AG10803 (cell line): ENCODE measurements around the gene ITIH1.

Experiments used
- DNase-seq: peaks from one replicate; pipeline ENCODE4 v3.0.0; 2010; ENCODE audit warnings: low read depth
- H3K4me3 ChIP-seq: 2 replicates; pipeline ENCODE4 v1.5.1; 2011; ENCODE audit warnings: mild to moderate bottlenecking, low read length, control low read depth
- TF ChIP-seq, protein P1 (sequence below): conservative IDR thresholded peaks from 2 replicates; pipeline ENCODE4 v1.5.1; 2011; ENCODE audit warnings: mild to moderate bottlenecking, low read length, control low read depth, inconsistent platforms

The ITIH1 gene

DNA sequence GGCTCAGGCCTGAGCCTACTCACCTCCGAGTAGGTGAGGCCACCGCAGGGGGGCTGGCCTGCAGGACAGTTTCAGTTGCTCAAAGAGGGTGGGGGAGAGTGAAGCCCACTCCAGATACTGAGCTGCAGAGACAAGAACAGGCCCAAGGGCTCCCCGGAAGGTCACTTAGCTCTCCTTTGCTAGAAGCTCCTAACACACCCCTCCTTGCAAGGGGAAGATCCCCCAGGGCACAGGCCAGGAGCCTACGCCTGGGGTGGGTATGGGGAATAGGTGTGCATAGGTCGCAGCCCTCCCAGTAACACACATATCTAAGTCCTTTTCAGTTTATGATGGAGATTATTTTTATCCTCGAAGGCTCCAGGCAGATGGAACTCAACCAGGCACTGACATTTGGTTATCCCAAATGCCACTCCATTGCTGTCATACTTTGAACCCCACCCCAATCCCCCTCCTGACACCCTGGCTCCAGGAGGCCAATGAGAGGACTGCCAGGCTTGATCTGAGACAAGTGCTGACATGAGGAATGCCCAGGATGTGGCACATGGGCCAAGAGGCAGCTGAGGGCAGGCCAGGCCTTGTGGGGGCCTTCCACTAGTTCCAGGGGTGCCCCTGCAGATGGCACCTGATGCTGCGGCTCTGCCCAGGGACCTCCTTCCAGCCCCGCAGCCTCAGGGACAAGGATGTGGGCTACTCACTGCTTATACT lies 58.5 kb downstream of the ITIH1 start:
- H3K4me3 ChIP-seq: no peak overlapping the region
- DNase-seq: no peak
- TF ChIP-seq, protein P1, sequence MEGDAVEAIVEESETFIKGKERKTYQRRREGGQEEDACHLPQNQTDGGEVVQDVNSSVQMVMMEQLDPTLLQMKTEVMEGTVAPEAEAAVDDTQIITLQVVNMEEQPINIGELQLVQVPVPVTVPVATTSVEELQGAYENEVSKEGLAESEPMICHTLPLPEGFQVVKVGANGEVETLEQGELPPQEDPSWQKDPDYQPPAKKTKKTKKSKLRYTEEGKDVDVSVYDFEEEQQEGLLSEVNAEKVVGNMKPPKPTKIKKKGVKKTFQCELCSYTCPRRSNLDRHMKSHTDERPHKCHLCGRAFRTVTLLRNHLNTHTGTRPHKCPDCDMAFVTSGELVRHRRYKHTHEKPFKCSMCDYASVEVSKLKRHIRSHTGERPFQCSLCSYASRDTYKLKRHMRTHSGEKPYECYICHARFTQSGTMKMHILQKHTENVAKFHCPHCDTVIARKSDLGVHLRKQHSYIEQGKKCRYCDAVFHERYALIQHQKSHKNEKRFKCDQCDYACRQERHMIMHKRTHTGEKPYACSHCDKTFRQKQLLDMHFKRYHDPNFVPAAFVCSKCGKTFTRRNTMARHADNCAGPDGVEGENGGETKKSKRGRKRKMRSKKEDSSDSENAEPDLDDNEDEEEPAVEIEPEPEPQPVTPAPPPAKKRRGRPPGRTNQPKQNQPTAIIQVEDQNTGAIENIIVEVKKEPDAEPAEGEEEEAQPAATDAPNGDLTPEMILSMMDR: no peak

DNA sequence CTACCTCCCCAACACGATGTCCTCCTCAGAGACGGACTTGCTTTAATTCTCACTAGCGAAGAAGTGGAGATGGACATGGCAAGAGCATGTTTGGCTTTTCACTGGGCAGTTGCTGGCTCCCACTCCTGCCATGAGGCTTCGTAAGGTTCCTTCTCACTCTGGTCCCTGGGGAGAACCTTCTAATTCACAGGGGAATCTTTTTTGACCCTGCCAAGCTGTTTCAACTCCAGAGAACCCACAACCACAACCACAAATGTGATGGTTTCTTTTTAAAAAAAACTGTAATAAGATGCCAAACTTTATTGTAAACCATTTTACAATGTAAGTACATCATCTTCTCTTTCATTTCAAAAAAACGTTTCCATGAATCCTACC lies 59.1 kb downstream of the ITIH1 start:
- DNase-seq: no peak
- TF ChIP-seq, protein P1: no peak
- no peak overlapping the region for H3K4me3 ChIP-seq

DNA sequence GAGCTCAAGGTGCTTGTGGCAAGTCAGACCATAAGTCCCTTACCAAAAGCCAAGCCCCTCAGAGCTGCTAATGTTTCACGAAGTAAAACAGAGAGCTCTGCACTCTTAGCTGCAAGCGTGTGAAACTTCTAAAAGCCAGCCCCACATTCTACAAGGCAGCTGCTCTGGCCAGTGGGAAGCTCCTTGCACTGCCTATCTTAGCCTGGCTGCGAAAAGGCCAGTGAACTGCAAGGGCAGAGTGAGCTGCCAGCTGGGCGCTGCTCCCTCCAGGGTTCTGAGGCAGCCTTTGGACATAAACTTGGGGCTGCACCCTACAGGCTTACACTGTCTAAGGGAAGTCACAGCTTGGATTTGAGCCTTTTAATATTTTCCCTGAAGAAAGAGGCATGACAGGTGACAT lies 59.6 kb downstream of the ITIH1 start:
- TF ChIP-seq, protein P1: no peak
- no peak for DNase-seq
- no peak overlapping the region for H3K4me3 ChIP-seq

DNA sequence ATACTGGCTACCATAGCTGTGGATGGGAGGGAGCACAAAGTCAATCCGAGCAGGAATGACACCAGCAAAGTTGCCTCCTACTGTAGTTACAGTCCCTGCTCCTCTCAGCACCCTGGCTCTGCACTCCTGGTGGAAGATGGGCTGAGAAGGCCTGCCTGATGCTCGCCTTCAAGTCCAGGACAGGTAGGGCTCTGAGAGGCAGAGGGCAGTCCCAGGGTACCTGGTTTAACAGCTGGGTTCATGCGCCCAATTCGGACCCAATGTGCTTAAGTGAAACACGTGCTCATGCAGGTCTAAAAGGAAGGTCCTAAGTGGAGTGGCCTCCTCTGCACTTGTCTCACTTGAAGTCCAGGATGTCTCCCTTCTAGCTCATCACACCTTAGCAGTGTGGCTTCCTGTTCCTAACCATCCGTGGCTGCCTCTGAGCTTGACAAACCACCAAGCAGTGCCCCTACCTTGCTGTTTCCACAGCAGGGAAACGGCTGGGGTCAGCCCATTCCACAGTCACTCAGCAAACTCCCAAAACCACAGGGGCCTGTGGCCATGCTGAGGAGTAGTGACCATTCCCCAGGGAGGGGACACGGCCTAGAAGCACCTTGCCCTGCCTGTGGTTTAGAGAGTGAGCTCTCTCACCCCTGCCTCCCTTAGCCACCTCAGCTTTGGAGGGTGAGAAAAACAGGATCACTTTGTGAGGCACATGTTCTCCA lies 61.3 kb downstream of the ITIH1 start:
- TF ChIP-seq, protein P1: no peak
- no peak for DNase-seq
- H3K4me3 ChIP-seq: no peak overlapping the region

DNA sequence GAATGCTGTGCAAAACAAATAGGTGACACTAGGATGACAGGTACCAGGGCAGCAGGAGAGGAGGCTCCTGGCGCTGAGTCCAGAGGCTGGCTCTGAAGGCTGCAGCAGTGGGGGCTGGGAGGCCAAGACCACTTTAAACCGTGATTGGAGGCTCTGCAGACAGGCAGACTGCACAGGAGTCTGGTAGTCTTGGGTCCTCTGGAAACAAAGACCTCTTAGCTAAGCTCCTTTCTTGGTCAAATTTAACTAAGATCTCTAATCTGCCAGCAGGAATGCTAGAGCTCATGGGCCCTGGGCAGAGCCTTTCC lies 61.8 kb downstream of the ITIH1 start:
- TF ChIP-seq, protein P1: no peak
- no peak for DNase-seq
- no peak overlapping the region for H3K4me3 ChIP-seq

DNA sequence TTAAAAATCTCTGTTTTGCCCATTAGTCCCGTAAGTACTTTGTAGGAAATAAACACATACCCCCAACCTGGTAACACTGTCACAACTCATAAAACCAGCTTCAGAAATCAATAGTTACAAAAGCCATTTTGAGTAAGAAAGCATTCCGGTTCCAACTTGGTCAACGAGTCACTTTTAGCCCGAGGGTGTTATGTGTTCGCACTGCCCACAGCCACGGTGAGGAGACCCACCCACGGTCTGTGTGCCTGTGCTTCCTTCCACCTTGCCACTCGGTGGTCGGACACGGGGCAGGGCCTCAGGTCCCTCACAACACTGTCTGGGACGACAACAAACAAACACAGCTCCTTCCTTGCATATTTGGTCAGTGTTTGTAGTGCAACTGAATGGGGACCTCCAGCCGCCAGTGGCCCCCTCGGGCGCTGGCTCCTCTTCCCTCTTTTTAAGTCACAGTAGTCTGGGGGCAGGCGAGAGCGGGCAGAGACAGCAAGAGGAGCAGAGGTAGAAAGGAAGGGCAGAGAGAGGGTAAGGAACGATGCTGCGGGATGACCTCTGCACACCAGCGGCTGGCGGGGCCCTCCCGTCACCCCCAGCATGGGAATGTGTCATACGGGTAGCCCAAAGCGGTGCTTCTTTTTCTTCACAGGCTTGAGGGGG lies 62.6 kb downstream of the ITIH1 start:
- no peak for DNase-seq
- TF ChIP-seq, protein P1: no peak
- H3K4me3 ChIP-seq: no peak overlapping the region
